GM18868 (cell line): ENCODE measurements around the gene PTPRF.

Experiments
- ATAC-seq: cut with Tn5 transposase; IDR thresholded peaks from one replicate; pipeline ENCODE4 v1.9.1; 2021; ENCODE audit warnings: mild to moderate bottlenecking, moderate library complexity; ENCODE audit not compliant: unreplicated experiment

Gene PTPRF

DNA sequence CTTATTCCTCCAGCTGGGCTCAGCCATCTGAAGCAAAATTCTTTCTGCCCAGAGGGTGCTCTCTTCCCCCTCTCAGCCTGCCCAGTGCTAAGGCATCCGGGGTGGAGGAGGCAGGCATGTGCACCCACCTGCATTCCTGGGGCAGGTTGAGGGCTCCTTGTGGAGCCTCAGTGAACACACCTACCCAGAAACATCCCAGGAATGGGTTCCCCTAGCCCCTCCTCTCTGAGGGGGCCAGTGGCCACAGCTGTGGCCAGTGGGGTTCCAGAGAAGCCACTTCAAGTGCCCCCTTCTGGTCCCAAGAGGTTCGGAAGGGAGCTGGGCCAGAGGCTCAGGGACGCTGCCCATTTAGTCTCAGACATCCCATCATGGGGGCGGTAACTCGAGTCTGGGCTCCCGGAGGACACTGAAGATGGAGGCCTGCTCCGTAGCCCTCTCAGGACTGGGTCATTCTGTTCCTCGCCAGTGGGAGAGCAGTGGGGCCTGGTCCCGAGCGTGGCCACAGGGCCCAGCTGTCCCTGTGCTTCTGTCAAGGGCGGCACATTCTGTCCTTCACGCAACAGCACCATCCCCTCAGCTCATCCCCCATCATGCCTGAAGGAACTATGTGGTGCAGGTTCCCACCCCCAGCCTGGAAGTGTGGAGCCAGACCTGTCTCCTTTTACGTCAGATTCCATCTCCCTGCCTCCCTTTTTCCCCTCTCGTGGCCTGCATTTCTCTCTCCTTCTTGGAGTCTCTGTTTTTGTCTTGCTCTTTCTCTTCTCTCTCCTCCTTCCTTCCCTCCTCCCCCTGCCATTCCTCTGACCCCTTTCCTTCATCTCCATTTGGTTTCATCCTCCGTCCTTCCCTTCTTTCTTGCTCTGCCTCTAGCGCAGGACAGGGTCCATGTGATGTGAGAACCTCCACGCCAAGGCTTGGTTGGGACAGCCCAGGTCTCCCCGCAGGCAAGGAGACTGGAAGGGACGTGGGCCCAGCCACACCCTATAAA is 69.6 kb downstream of the PTPRF start:
- ATAC-seq = no peak

DNA sequence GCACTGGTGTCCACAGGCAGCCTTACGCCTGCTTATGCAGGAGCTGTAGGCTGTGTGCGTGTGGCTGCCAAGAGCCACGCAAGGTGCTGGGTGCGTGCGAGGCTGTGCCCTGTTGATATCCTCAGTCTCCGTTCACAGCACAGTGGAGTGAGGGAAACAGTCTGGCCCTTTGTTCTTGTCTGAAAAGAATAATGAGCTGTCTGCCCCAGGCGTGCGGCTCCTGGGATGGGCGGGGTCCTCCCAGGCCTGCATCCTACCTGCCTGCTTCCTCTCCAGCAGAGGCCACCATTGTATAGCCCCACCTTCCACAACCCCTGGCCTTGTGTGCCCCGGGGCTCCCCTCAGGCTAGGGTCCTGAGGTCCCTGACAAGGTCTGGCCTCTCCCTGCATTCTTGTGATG is 72.3 kb downstream of the PTPRF start:
- ATAC-seq = no peak

DNA sequence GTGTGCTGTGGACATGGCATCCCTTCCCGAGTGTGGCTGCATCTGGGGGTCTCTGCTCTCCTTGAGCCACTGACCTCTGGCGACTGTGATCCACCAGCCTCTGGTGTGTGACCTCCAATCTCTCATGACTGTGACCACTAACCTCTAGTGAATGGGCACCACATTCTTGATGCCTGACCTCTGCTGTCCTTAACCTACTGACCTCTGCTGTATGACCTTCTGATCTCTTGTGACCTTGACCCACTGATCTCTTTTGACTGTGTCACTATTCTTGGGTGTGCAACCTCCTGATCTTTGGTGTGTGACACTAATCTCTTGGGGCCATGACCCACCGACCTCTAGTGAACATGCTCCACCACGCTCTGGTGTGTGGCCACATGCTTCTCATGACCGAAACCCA is 73.5 kb downstream of the PTPRF start:
- ATAC-seq = no peak

DNA sequence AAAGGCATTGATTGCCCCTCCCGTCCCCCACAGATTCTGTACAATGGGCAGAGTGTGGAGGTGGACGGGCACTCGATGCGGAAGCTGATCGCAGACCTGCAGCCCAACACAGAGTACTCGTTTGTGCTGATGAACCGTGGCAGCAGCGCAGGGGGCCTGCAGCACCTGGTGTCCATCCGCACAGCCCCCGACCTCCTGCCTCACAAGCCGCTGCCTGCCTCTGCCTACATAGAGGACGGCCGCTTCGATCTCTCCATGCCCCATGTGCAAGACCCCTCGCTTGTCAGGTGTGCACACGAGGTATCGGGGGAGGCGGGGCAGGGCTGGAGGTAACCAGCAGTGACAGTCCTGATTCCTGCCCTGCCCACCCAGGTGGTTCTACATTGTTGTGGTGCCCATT is 74.5 kb downstream of the PTPRF start:
- no peak for ATAC-seq

DNA sequence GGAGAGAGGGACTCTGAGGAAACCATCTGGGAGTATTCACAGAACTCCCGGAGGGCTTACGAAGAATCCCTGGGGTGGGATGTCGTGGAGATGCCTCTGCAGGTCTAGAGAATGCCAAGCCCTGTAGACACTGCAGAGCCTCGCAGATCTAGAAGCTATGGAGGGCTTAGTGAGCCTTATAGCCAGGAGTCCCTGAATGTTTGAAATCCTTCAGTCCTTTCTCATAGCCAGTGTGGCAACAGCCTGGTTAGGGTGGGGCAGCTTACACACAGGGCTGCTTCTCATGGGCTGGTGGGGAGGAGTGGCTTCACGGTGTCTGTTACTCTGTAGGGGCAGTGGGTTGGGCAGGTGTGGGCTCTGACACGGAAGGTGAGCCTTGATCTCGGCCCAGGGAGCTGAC is 75.1 kb downstream of the PTPRF start:
- no peak for ATAC-seq

DNA sequence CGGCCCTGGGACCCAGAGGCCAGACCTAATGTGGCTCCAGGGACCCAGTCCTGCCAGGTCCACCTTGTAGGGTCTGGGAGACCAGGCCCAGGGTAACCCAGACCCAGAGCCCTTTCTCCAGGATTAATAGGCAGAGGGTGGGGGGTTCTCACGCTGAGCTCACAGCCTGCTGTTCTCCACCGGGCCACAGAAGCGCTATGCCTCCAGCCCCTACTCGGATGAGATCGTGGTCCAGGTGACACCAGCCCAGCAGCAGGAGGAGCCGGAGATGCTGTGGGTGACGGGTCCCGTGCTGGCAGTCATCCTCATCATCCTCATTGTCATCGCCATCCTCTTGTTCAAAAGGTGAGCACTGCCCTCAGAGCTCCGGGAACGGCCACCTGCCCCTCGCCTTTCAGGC is 75.9 kb downstream of the PTPRF start:
- no peak for ATAC-seq

DNA sequence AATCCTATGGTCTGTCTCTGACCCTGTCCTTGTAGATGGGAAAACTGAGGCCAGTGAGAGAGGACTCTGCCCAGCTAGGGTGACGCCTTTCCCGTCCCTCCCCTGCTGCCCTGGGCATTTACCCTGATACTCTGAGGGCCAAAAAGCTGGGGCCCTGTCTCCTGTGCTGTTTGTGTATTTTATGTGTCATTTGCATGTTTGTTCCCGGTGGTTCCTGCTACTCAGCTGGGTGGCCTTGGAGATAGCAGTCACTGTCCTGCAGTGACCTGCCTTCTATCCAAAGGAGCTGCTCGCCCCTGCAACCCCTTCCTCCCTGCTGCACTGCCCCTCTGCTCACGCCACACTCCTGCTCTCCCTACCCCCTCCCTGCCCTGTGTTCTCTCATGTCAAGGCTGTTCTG is 78.1 kb downstream of the PTPRF start:
- no peak for ATAC-seq

DNA sequence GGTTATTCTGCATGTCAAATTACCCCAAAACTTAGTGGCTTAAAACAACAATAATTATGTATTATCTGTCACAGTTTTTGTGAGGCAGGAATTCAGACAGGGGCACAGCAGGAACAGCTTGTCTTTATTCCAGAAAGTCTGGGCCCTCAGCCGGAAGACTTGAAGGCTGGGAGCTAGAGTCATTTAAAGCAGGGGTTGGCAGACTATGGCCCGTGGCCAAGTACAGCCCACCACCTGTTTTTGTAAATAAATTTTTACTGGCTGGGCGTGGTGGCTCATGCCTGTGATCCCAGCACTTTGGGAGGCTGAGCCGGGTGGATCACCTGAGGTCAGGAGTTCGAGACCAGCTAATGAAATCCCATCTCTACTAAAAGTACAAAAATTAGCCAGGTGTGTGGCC is 79.7 kb downstream of the PTPRF start:
- no peak for ATAC-seq

DNA sequence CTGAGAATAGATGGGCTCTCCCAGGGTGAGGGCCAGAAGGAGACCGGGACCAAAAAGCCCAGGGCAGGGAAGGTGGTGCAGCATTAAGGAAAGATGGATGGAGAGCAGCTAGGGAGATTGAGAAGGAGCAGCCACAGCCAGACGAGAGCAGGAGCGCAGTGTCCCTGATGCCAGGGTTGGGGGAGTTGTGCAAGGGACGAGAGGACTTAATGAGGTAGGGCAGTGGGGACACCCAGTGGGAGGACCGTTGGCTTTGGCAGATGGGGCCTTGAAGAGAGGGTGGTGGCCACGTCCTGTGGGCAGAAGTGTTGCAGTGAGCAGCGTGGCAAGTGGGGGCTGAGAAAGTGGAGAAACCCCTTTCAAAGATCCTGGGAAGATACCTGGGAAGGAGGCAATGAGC is 81.3 kb downstream of the PTPRF start:
- no peak for ATAC-seq

DNA sequence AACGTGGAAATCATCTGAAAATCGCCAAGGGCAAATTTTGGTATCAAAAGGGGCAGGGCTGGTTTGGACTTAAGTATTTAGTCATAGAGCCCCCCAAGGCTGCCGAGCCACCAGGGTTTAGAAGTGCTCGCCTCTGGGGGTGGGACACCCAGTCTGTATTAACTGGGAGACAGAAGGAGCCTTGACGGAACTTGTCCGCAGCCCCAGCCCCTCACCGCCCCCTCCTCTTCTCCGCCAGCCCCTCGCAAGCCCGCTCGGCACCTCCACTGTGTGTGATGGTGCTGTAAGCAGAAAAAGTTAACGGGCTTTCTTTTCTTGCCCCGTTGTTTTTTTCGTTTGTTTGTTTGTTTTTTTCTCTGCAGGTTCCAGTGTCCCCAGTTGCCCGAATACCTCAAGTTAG is 81.7 kb downstream of the PTPRF start:
- no peak for ATAC-seq

DNA sequence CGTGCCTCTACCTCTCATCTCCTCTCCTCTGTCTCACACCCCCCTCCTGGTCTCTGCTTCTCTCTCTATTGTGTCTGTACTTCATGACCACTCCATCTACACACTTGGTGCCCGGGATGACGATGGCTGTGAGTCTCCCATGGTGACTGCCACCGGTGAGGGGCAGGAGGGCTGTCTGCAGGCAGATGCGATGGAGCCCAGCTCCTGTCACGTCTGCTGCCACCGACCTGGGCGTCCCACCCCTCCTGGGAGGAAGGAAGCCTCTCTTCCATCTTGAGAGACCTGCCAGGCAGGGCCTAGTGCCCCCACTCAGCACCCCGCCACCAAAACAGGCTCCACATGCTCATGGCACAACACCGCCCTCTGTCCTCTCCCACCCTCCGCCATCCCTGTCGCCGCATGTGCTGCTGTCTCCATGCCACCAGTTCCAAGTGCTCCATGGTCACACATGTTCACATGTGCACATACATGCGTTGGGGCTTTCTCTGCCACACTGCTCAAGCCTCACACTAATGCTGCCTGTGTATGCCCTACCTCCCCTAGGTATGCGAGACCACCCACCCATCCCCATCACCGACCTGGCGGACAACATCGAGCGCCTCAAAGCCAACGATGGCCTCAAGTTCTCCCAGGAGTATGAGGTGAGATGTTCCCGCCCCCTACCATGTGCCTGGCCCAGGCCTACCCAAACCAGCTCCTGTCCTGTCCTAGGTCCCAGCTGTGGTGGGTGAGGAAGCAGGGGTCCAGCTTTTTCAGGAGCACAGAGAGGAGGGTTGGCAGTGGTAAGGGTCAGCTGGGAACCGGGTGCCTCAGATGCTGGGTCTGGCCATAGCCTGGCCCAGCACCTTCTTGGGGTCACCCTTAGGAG is 82.6 kb downstream of the PTPRF start:
- ATAC-seq = no peak

DNA sequence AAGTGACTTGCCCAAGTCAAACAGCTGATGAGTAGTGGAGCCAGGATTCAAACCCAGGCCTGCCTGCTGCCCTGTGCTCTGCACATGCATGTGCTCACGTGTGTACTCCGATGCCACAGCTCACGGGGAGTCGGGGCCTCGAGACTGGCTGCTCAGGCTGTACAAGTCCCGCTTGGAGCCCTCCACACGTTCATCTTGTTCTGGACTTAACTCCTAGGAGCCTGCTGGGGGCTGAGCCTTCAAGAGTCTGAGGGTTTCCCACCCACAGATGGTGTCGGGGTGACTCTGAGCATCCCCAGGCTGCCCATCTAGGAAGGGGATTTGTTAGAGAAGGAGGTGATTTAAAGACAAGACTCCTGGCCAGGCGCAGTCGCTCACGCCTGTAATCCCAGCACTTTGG is 83.5 kb downstream of the PTPRF start:
- no peak for ATAC-seq

DNA sequence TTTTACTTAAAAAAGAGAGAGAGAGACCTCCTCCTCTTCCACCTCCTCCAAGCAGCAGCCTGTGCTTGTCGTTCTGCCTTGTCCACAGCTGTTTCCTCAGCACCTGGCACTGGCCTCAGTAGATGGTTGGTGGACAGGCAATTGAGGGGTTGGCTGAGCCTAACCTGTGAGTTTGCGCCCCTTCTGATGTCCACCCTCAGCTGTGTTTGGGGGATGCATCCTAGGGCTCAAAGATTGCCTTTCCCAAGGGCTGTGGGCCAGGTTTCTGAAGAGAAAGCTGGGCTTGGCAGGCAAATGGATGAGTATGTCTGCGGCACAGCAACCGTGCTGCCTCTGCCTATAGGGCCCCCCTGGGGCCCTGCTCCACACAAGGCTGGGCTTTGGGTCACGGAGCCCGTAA is 84.2 kb downstream of the PTPRF start:
- ATAC-seq = no peak

DNA sequence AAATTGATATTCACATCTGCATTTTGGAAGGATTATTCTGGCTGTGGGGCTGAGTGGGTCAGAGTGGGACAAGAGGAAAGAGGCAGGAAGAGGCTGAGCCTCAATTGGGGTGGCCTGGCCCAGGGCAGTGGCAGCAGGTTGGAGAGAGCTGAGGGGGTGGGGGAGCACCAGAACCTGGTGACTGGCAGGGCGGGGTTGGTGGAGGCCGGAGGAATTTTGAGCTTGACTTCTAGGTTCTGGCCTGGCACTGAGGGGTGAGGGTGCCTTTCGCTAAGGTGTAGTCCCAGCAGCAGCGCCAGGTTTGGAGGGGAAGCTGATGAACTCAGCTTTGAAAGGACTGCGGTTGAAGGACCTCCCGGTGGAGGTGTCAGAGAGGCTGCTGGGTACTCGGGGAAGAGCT is 85.7 kb downstream of the PTPRF start:
- no peak for ATAC-seq

DNA sequence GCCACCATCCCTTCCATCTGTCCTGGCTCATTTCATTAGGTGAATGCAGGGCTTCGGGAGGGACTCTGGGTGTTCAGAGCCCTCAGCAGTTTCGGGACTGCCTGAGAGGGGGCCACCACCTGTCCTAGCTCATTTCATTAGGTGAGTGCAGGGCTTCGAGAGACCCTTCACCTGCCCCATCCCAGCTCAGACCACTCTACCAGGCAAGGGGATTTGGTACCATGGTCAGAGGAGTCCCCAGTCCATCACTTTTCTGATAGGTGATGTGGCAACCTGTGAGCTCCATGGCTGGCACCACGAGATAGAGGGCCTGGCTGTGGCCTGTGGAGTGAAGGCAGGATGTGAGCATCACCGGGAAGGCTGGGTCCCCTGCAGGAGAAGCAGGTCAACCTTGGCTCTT is 86.3 kb downstream of the PTPRF start:
- ATAC-seq = no peak

DNA sequence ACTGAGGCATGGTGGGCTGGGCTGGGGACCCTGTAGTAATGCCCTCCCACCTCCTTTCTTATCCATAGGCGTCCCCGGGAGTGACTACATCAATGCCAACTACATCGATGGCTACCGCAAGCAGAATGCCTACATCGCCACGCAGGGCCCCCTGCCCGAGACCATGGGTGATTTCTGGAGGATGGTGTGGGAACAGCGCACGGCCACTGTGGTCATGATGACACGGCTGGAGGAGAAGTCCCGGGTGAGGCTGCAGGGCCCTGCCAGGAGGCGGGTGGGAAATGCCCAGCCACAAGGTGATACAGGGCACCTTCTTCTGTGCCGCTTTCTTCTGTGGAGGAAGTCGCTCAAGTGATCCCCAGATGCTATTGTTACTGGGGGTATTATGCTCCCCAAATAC is 87.0 kb downstream of the PTPRF start:
- no peak for ATAC-seq

DNA sequence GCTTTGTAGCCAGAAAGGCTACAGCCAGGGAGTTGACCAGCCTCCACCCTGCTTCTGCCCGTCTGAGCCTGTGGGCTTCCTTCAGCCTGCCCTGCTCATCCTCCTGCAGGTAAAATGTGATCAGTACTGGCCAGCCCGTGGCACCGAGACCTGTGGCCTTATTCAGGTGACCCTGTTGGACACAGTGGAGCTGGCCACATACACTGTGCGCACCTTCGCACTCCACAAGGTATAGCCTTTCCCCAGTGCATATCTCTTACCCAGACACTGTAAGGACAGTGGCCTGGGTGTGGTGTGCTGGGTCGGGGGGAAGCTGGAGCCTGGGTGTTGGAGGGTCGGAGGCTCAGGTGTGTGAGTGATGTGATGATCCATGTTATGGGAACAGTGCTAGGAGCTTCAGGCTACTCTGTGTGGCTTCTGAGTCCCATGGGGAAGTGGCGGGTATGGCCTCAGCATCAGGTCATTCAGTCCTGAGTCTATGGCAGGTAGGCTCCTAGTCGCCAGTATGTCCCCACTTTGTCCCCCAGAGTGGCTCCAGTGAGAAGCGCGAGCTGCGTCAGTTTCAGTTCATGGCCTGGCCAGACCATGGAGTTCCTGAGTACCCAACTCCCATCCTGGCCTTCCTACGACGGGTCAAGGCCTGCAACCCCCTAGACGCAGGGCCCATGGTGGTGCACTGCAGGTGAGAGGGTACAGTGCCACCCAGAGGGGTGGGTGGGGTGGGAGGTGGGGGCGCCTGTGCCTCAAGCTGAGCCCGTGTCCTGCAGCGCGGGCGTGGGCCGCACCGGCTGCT is 88.0 kb downstream of the PTPRF start:
- no peak for ATAC-seq

DNA sequence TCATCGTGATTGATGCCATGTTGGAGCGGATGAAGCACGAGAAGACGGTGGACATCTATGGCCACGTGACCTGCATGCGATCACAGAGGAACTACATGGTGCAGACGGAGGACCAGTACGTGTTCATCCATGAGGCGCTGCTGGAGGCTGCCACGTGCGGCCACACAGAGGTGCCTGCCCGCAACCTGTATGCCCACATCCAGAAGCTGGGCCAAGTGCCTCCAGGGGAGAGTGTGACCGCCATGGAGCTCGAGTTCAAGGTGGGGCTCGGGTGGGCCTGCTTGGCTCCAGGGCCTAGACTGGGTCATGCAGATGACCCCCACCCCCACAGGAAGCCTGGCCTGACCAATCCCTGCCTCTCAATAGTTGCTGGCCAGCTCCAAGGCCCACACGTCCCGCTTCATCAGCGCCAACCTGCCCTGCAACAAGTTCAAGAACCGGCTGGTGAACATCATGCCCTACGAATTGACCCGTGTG is 88.7 kb downstream of the PTPRF start:
- no peak for ATAC-seq

DNA sequence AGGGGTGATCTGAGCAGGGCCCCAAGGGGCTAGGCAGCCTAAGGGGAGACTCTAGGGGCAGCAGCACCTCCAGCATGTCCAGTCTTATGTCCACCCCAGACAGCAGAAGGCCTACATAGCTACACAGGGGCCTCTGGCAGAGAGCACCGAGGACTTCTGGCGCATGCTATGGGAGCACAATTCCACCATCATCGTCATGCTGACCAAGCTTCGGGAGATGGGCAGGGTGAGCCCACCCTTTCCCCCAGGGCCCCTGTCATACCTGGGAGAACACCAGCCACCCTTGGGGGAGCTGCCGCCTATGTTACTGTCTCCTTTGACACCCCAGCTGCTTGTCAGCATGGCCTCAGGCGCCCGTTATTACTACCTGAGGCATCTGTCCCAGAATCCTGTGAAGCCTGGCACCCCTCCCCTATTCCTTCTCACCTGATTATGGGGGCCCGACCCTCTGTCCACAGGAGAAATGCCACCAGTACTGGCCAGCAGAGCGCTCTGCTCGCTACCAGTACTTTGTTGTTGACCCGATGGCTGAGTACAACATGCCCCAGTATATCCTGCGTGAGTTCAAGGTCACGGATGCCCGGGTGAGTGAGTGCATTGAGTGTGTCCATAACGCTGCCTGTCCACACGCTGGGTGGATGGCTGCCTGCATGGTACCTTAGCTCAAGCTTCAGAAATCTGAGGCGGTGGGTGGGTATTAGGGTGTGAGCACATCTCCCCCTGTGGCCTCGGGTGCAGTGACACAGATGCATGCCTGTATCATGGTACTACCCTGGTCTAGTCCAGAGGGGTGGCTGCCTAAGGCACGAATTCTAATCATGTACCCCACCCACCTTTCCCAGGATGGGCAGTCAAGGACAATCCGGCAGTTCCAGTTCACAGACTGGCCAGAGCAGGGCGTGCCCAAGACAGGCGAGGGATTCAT is 89.6 kb downstream of the PTPRF start:
- no peak for ATAC-seq

DNA sequence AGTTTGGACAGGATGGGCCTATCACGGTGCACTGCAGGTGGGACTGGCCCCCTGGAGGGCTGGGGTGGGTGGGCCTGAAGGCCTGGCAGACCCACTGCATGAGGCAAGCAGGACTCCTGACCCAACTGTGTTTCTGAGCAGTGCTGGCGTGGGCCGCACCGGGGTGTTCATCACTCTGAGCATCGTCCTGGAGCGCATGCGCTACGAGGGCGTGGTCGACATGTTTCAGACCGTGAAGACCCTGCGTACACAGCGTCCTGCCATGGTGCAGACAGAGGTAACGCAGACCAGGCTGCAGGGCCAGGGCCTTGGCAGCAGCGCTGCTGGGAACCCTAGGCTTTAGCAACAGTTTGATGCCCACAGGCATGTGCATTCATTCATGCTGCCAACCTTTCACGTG is 90.3 kb downstream of the PTPRF start:
- ATAC-seq = no peak
